OCI-LY1 (cell line): ENCODE data around the gene MYO1E.
A peak's percentile ranks its signal among the peaks of the same experiment; 100 is the strongest.

Experiments
- H2AFZ ChIP-seq: fragments of 200-600 bp; sonication (generic), shearing (Covaris generic); 2 replicates; pipeline ENCODE4 v1.6.0; 2014; ENCODE audit warnings: antibody characterized with exemption, mild to moderate bottlenecking, low read length
- H3F3A ChIP-seq: fragments of 200-600 bp; sonication (generic), shearing (Covaris generic); 2 replicates; pipeline ENCODE4 v1.6.0; 2014; ENCODE audit warnings: mild to moderate bottlenecking, antibody characterized with exemption, low read length, moderate library complexity; ENCODE audit not compliant: insufficient read depth
- H3K27ac ChIP-seq: fragments of 200-600 bp; sonication (generic); 2 replicates; pipeline ENCODE4 v1.5.1; 2014; ENCODE audit warnings: low read length, mixed run types, mild to moderate bottlenecking, low read depth; ENCODE audit not compliant: poor library complexity, severe bottlenecking
- H3K27me3 ChIP-seq: fragments of 200-600 bp; sonication (generic); 2 replicates; pipeline ENCODE4 v1.6.0; 2014; ENCODE audit warnings: antibody characterized with exemption, mild to moderate bottlenecking, low read length, moderate library complexity; ENCODE audit not compliant: insufficient read depth
- H3K36me3 ChIP-seq: fragments of 200-600 bp; sonication (generic); 2 replicates; pipeline ENCODE4 v1.6.1; 2014; ENCODE audit warnings: mild to moderate bottlenecking, antibody characterized with exemption, low read length, moderate library complexity, mixed read lengths; ENCODE audit not compliant: insufficient read depth
- H3K4me1 ChIP-seq: fragments of 200-600 bp; sonication (generic); 2 replicates; pipeline ENCODE4 v1.5.1; 2014; ENCODE audit warnings: mild to moderate bottlenecking, low read length, moderate library complexity; ENCODE audit not compliant: insufficient read depth, severe bottlenecking
- H3K4me2 ChIP-seq: fragments of 200-600 bp; sonication (generic), shearing (Covaris generic); 2 replicates; pipeline ENCODE4 v1.6.1; 2014; ENCODE audit warnings: low read length
- H3K4me3 ChIP-seq: fragments of 200-600 bp; sonication (generic); 2 replicates; pipeline ENCODE4 v1.5.1; 2014; ENCODE audit warnings: low read length, low read depth, mild to moderate bottlenecking, mixed read lengths; ENCODE audit not compliant: poor library complexity, severe bottlenecking
- H3K79me2 ChIP-seq: fragments of 200-600 bp; shearing (Covaris generic); 2 replicates; pipeline ENCODE4 v1.6.1; 2016; ENCODE audit warnings: mixed run types, low read length, mixed read lengths; ENCODE audit not compliant: insufficient read depth
- H3K9ac ChIP-seq: fragments of 200-600 bp; sonication (generic), shearing (Covaris generic); 2 replicates; pipeline ENCODE4 v1.6.1; 2014; ENCODE audit warnings: mild to moderate bottlenecking, low read length, mixed read lengths
- H3K9me2 ChIP-seq: fragments of 200-600 bp; sonication (generic), shearing (Covaris generic); 2 replicates; pipeline ENCODE4 v1.6.1; 2014; ENCODE audit warnings: low read depth, mild to moderate bottlenecking, low read length, mixed read lengths
- H3K9me3 ChIP-seq: fragments of 200-600 bp; shearing (Covaris generic); 2 replicates; pipeline ENCODE4 v1.6.1; 2014; ENCODE audit warnings: low read length, mixed read lengths
- H4K20me1 ChIP-seq: fragments of 200-600 bp; sonication (generic), shearing (Covaris generic); 2 replicates; pipeline ENCODE4 v1.6.0; 2016; ENCODE audit warnings: mild to moderate bottlenecking, low read length; ENCODE audit not compliant: insufficient read depth
- EZH2 ChIP-seq: fragments of 200-600 bp; sonication (generic), shearing (Covaris generic); IDR thresholded peaks from 2 replicates; pipeline ENCODE4 v1.8.0; 2017; ENCODE audit warnings: borderline replicate concordance, mixed run types, mild to moderate bottlenecking, antibody characterized with exemption, low read length, moderate library complexity, mixed read lengths
- TF ChIP-seq, protein P1 (sequence below): fragments of 200-600 bp; sonication (generic), shearing (Covaris generic); IDR thresholded peaks from 2 replicates; pipeline ENCODE4 v1.5.1; 2017; ENCODE audit warnings: mild to moderate bottlenecking, antibody characterized with exemption, low read length, moderate library complexity, mixed read lengths

MYO1E gene

DNA sequence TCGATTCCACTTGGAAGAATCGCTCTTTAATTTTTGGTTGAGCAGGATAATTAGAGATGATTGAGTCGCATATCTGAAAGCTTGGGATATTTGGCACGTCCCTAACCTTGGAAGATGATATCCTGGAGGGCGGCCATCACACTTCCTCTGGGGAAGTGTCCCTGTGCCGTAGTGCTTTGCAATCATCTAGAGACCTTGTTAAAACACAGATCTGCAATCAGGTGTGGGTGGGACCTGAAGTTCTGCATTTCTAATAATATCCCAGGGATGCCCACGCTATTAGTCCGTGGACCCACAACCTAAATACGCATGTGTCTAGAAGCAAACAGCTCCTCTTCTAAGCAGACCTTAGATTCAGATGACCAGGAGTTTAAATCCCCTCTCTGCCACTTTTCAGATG is 20.5 kb downstream of the MYO1E start:
- Histone ChIP-seq H3K9me3 (no peaks in the 10 kb centered on the region), H3K27ac (no peak overlapping the region), H3K9ac (no peak overlapping the region), H3K79me2 (peaks cover 65% of the 10 kb centered on the region), H3K4me3 (no peak overlapping the region), H4K20me1 (no peaks in the 10 kb centered on the region), H3K27me3 (no peaks in the 10 kb centered on the region), H3K4me1 (peaks cover 79% of the 10 kb centered on the region), H3K36me3 (peaks cover 10% of the 10 kb centered on the region), H2AFZ (no peak overlapping the region), H3K9me2 (no peaks in the 10 kb centered on the region), H3K4me2 (no peak overlapping the region), H3F3A (no peaks in the 10 kb centered on the region)
- TF ChIP-seq, protein P1, sequence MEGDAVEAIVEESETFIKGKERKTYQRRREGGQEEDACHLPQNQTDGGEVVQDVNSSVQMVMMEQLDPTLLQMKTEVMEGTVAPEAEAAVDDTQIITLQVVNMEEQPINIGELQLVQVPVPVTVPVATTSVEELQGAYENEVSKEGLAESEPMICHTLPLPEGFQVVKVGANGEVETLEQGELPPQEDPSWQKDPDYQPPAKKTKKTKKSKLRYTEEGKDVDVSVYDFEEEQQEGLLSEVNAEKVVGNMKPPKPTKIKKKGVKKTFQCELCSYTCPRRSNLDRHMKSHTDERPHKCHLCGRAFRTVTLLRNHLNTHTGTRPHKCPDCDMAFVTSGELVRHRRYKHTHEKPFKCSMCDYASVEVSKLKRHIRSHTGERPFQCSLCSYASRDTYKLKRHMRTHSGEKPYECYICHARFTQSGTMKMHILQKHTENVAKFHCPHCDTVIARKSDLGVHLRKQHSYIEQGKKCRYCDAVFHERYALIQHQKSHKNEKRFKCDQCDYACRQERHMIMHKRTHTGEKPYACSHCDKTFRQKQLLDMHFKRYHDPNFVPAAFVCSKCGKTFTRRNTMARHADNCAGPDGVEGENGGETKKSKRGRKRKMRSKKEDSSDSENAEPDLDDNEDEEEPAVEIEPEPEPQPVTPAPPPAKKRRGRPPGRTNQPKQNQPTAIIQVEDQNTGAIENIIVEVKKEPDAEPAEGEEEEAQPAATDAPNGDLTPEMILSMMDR, result no peak
- TF ChIP-seq EZH2, result no peak

DNA sequence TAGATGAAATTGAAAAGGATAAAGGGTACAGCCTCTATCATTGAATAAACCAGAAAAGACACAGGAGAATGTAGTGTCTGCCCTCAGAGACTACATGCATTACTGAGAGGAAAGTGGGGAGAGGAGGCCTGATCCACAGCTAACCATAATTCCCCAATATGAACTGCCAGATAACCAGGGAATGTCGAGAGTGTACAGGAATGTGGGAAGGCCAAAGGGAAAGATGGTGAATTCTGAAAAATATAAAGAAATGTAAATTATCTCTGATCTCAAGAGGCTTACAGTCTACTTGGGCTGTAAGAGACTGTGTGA is 22.3 kb downstream of the MYO1E start:
- H3K9me2 ChIP-seq, result no peaks in the 10 kb centered on the region
- no peak overlapping the region for H3K9ac ChIP-seq
- peak overlapping the region; percentile 43 for H3K27ac ChIP-seq
- H3F3A ChIP-seq, result no peaks in the 10 kb centered on the region
- no peaks in the 10 kb centered on the region for H3K9me3 ChIP-seq
- no peak overlapping the region for H3K4me2 ChIP-seq
- H4K20me1 ChIP-seq, result no peaks in the 10 kb centered on the region
- H3K79me2 ChIP-seq, result peaks cover 77% of the 10 kb centered on the region
- H3K4me3 ChIP-seq, result no peak overlapping the region
- peaks cover 11% of the 10 kb centered on the region; the same call in 1 of the 2 replicates for H3K36me3 ChIP-seq
- no peak for TF ChIP-seq EZH2
- TF ChIP-seq, protein P1, result no peak
- H3K27me3 ChIP-seq, result no peaks in the 10 kb centered on the region
- peaks cover 79% of the 10 kb centered on the region for H3K4me1 ChIP-seq
- H2AFZ ChIP-seq, result no peak overlapping the region

DNA sequence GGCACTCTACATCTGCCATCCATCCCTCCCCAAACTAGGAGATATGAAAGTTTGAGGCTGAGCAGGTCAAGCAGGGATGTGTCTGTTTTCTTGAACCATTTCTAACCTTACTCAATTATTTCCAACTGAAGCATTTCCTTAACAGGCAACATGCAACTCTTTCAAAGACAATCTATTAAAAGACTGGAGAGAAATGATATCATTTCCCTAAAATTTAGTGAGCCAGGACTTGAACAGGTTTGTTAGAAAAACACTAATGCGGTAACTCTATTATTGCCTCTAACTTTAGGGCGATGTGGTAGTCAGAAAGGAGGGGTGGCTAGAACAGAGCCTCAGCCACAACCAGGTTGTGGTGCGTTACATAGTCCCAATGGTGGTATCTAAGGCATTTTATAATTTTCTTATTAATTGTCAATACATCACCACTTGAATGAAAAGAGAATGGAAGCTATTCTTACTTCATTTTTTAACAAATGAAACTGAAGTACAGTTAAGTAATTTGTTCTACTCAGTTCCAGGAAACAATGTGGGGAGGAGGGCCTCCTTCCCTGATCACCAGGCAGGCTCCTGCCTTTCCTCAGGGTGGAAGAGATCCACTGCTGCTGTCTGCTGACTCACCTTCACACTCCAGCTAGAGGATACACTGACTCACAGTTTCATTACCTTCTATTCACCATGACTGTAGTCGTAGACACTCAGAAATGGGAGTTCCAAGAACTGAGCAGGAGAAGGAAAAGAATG is 22.8 kb downstream of the MYO1E start:
- Histone ChIP-seq H3K9ac (no peak overlapping the region), H3K9me3 (no peaks in the 10 kb centered on the region), H4K20me1 (no peaks in the 10 kb centered on the region), H3K4me1 (peaks cover 73% of the 10 kb centered on the region), H3K9me2 (no peaks in the 10 kb centered on the region), H3K79me2 (peaks cover 75% of the 10 kb centered on the region), H3K4me3 (no peak overlapping the region), H3K27me3 (no peaks in the 10 kb centered on the region), H3F3A (no peaks in the 10 kb centered on the region), H3K36me3 (peaks cover 13% of the 10 kb centered on the region; the same call in 1 of the 2 replicates), H3K4me2 (no peak overlapping the region), H3K27ac (peak overlapping the region; percentile 43), H2AFZ (no peak overlapping the region)
- TF ChIP-seq, protein P1, result no peak
- TF ChIP-seq EZH2, result no peak
